GM13976 (cell line): Measurements from ENCODE around the gene TUBGCP6.

ENCODE experiments used
- DNase-seq: peaks from one replicate; pipeline ENCODE4 v3.0.0; 2012; ENCODE audit warnings: low spot score
- CTCF ChIP-seq: IDR thresholded peaks from 2 replicates; pipeline ENCODE4 v1.5.1; 2012; ENCODE audit warnings: borderline replicate concordance, mild to moderate bottlenecking; ENCODE audit not compliant: insufficient read depth; ENCODE audit errors: extremely low read depth, missing control alignments, control extremely low read depth
- in situ Hi-C: fragments of 300-500 bp; cut with MboI; formaldehyde crosslinking; loops from one replicate; pipeline ENCODE4 v1.12.0; 2022; ENCODE audit warnings: low sequenced_read_pairs, mixed read lengths, inconsistent platforms; ENCODE audit not compliant: unreplicated experiment

TUBGCP6 gene

GRCh38 chr22:50289151-50289941 is 44.5 kb upstream of the TUBGCP6 start:
- in situ Hi-C loops = no loop called here
- no peak for DNase-seq
- no peak for TF ChIP-seq CTCF

DNA sequence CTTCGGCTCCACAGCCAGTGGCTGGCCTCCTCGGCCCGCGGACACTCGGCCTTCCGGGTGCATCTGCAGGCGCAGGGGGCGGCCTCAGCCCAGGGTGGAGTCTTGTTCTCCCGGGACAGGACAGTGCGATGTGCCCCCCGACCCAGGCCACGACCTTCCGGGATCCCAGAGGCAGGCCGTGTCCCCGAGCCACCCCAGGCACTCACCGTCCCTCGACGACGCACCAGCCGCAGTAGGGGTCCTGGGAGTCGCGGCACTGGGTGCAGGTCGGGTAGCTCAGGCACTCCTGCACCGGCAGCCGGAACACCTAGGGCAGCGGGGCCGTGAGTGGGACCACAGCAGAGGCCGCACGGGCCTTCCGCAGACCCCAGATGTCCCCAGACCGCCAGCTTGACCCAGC is 42.9 kb upstream of the TUBGCP6 start:
- no peak for DNase-seq
- in situ Hi-C loops = no loop called here
- TF ChIP-seq CTCF = no peak

DNA sequence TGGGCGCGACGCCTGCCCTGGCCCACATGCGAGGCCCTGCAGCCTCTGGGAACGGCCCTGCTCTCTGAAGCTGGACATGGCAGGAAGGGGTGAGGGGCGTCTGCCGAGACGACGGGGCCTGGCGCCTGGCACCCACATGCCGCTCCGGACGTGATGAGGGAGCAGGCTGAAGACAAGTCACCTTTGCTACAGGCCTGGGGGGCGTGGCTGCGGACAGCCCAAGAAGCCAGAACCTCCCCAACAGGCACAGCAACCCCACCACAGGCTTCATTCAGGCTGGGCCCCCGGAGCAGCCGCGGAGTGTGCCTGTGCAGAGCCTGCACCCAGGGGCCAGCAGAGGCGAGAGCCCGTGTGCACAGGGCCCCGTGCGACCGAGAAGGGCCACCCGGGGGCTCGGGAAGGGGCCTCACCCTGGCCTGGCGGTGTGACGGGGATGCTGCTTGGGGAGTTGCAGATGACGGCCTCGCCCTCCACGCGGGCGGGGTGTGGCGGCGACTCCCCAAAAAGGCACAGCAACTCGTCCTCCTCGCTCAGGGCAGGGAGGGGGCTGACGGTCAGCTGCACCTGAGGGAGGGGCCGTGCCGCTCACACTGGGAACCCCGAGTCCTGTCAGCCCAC is 42.0 kb upstream of the TUBGCP6 start:
- in situ Hi-C loops = no loop called here
- TF ChIP-seq CTCF = no peak
- no peak for DNase-seq

- no peak for DNase-seq
- TF ChIP-seq CTCF = no peak
- in situ Hi-C loops = no loop called here
These were observed 41.5 kb upstream of the TUBGCP6 start for GRCh38 chr22:50286275-50286674.

- TF ChIP-seq CTCF = no peak
- DNase-seq = no peak
- in situ Hi-C loops = no loop called here
These were observed 40.9 kb upstream of the TUBGCP6 start for GRCh38 chr22:50285568-50286229.

DNA sequence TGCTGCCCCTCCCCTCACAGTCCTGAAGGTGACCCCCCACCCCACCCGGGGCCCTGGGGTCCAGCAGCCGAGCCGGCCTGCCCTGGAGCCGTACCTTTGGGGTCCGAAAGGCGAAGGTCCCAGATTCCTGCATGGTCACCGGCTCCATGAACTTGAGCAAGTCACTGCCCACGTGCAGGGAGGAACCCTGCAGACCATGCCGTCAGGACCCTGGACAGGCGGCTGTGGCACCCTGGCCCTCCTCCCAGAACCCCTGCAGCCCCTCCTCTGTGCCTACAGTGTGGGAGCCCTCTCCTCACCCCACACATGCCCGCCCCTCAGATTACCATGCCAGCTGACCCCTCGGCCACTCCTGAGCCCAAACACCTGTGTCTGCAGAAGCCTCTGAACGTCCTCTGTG is 39.7 kb upstream of the TUBGCP6 start:
- TF ChIP-seq CTCF = no peak
- no peak for DNase-seq
- in situ Hi-C loops = no loop called here
